Subcutaneous adipose tissue (tissue), 4 donors: ENCODE results near the gene SLC35D1. TPM values are rescaled to one million over a fixed set of nuclear protein-coding genes. Genes with fewer than 3 reads are reported as not detected.

Experiments
- small RNA-seq: library from RNA; depleted of rRNA; stranded (forward); fragments of <200 nt; gene quantifications from one replicate; pipeline ENCODE3, GENCODE V24; 2016
- total RNA-seq, 4 donors: library from RNA; depleted of rRNA; stranded (reverse); fragments of >200 nt; gene quantifications; one replicate each; pipeline ENCODE4 v1.1.0, GENCODE V29; 2016
- TF ChIP-seq, protein P1 (sequence below): fragments of 450-650 bp; IDR thresholded peaks from one replicate; pipeline ENCODE4 v1.5.1; 2016; ENCODE audit warnings: low read depth, mild to moderate bottlenecking, control low read depth, antibody characterized with exemption, moderate library complexity

The SLC35D1 gene
- total RNA-seq, 4 donors from 2014 or later: 11.1 to 15.1 (median 13.7) TPM

GRCh38 chr1:66954208-66954607 is 99.7 kb downstream of the SLC35D1 start:
- TF ChIP-seq, protein P1, sequence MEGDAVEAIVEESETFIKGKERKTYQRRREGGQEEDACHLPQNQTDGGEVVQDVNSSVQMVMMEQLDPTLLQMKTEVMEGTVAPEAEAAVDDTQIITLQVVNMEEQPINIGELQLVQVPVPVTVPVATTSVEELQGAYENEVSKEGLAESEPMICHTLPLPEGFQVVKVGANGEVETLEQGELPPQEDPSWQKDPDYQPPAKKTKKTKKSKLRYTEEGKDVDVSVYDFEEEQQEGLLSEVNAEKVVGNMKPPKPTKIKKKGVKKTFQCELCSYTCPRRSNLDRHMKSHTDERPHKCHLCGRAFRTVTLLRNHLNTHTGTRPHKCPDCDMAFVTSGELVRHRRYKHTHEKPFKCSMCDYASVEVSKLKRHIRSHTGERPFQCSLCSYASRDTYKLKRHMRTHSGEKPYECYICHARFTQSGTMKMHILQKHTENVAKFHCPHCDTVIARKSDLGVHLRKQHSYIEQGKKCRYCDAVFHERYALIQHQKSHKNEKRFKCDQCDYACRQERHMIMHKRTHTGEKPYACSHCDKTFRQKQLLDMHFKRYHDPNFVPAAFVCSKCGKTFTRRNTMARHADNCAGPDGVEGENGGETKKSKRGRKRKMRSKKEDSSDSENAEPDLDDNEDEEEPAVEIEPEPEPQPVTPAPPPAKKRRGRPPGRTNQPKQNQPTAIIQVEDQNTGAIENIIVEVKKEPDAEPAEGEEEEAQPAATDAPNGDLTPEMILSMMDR: no peak

- TF ChIP-seq, protein P1: no peak
Measured at GRCh38 chr1:66951513-66951912, 102.4 kb downstream of the SLC35D1 start.

Small RNA genes within 50 kb of the gene (small RNA-seq; reads per million reads assigned to genes)
- gene RF00322: not detected

Other genes with a start within 250 kb of the SLC35D1 start
- 1 to 10 TPM; 1.9 to 5.3 (median 3.9) TPM for gene DNAI4, start 129.3 kb downstream of the SLC35D1 start, total RNA-seq
- gene MIER1, start 129.2 kb downstream of the SLC35D1 start, total RNA-seq: 10 to 100 TPM; 37.7 to 59.5 (median 40.2) TPM
- gene C1orf141, start 80.8 kb upstream of the SLC35D1 start, total RNA-seq: under 1 TPM in 1 of 4 donors, not detected in 3; 0.34 TPM
- not detected for gene IL23R, start 112.3 kb upstream of the SLC35D1 start, total RNA-seq